Transverse colon (tissue), 3 donors: ENCODE results near the gene NBR1.

Experiments
- CTCF ChIP-seq, 5 experiments: fragments of 200-600 bp in 3 of 5; fragments of 450-650 bp in 2 of 5; sonication (generic) in 3 of 5; IDR thresholded peaks; 1 replicate in 2 of 5; 2 replicates in 3 of 5; pipeline ENCODE4 v1.5.1; 2016 to 2017; ENCODE audit warnings: antibody characterized with exemption in 5 of 5, inconsistent platforms in 3 of 5, mild to moderate bottlenecking in 2 of 5, moderate library complexity in 1 of 5
- POLR2A ChIP-seq: fragments of 450-650 bp; IDR thresholded peaks from one replicate; pipeline ENCODE4 v1.6.1; 2016; ENCODE audit warnings: antibody characterized with exemption, mild to moderate bottlenecking, moderate library complexity

- TF ChIP-seq CTCF (IDR thresholded peaks at IDR 0.05): no peak
- TF ChIP-seq POLR2A: no peak
Observed at GRCh38 chr17:43226393-43226792, 55.4 kb downstream of the NBR1 start.
